A673 (cell line): Measurements from ENCODE around the gene RAB14.

Source experiments
- EZH2 ChIP-seq: fragments of 200-600 bp; sonication (generic); IDR thresholded peaks from 2 replicates; pipeline ENCODE4 v1.6.1; 2017; ENCODE audit warnings: borderline replicate concordance, low read depth, mild to moderate bottlenecking, mixed read lengths, antibody characterized with exemption, low read length; ENCODE audit not compliant: poor library complexity, severe bottlenecking
- TF ChIP-seq, protein P1 (sequence below): fragments of 300-800, 200-600 bp; sonication (generic); conservative IDR thresholded peaks from 2 replicates; pipeline ENCODE4 v1.5.1; 2017; ENCODE audit warnings: low read depth, mild to moderate bottlenecking, antibody characterized with exemption, low read length, moderate library complexity, mixed read lengths

DNA sequence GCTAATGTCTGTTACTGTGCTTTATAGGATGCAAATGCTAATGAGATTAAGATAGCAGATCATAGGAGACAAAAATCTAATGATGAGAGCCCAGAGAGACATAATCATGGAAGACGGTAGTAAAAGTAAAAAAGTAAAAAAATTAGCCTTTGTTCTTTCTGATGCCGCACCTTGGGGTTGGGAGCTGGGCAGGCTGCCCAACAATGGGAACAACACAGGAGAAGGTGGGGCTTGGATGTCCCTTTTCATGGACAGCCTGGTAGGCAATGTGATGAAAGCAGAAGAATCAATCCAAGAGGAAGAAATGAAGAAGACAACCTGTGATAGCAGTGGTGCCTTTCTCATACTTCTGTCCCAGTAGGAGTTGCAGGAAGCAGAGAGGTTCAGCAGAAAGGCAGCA is 57.2 kb downstream of the RAB14 start:
- no peak for TF ChIP-seq EZH2
- TF ChIP-seq, protein P1, sequence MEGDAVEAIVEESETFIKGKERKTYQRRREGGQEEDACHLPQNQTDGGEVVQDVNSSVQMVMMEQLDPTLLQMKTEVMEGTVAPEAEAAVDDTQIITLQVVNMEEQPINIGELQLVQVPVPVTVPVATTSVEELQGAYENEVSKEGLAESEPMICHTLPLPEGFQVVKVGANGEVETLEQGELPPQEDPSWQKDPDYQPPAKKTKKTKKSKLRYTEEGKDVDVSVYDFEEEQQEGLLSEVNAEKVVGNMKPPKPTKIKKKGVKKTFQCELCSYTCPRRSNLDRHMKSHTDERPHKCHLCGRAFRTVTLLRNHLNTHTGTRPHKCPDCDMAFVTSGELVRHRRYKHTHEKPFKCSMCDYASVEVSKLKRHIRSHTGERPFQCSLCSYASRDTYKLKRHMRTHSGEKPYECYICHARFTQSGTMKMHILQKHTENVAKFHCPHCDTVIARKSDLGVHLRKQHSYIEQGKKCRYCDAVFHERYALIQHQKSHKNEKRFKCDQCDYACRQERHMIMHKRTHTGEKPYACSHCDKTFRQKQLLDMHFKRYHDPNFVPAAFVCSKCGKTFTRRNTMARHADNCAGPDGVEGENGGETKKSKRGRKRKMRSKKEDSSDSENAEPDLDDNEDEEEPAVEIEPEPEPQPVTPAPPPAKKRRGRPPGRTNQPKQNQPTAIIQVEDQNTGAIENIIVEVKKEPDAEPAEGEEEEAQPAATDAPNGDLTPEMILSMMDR: no peak
